HG03159 (cell line): ENCODE measurements around the gene CLASP1.

Experiments used
- ATAC-seq: cut with Tn5 transposase; IDR thresholded peaks from one replicate; pipeline ENCODE4 v1.9.1; 2021; ENCODE audit warnings: mild to moderate bottlenecking, moderate library complexity; ENCODE audit not compliant: unreplicated experiment

Gene CLASP1

GRCh38 chr2:121295911-121296650 lies 353.2 kb downstream of the CLASP1 start:
- no peak for ATAC-seq

- no peak for ATAC-seq
Measured at GRCh38 chr2:121294881-121295840, 354.1 kb downstream of the CLASP1 start.

DNA sequence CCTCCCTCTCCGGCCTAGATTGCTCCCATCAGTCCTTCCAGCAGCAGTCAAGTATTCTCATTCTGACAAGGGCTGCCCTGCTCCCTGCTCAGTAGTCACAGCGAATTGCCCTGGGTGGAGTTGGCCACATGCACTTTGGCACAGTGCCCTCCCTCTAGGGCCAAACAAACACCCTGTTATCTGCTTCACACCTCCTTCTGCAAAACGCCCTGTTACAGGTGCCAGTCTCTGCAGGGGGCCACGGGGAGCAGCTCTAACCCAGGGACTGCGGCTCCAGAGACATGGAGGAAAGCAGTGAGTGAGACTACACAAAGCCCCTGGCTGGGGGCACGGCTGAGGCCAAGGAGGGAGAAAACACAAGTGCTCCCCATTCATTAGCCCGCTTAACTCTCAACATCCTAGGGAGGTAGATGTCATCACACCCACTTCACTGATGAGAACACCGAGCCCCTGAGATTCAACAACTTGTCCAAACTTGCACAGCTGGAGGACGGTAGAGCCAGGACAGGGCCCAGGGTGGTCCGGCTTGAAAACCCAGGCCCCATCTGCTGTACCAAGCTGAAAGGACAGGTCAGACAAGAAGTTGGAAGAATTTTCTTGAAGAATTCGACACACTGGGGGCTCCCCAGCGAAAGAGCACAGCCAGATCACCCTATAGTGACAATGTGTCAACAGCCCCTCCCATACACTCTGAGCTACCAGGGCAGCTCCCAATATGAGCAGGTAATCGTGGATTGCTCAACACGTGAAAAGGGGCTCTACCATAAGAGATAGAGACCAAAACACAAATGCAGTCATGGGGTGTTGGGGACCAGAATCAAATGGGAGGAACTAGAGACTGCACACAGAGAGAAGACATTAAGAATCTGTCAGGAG lies 355.6 kb downstream of the CLASP1 start:
- no peak for ATAC-seq

GRCh38 chr2:121291251-121291580 lies 358.0 kb downstream of the CLASP1 start:
- ATAC-seq, result no peak

GRCh38 chr2:121289271-121289670 lies 360.0 kb downstream of the CLASP1 start:
- ATAC-seq, result no peak

DNA sequence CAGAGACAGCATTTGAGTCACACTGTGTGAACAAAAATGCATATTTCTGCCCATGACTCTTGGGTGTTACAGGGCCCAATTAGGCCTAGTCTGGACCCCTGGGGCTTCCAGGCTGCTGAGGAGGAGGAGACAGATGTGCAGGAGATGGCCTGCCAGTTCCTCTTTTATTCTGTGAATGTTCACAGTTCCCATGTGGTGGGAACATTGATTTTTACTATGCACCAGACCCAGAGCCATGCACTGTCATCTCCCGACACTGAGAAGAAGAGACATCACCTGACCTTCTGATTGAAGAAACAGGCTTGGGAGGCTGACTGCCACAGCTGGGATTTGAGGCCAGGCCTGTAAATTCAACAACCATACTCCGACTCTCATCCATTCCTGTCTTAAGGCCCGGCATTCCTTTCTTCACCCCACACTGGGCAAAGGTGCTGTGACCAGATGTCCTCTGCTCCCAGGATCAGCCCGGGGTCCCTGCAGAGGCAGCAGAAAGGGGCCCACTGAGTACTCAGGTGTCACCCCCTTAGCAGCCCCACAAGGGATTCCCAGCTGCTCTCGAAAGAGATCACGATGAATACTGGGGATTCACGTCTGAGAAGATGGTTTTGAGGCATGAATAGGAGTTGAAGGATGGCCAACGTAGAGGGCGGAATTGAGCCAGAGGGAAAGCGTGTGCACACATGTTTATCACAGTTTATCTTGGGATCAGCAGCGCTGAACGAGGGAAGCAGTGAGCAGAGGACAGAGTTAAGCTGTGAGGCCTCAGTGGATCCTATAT lies 360.6 kb downstream of the CLASP1 start:
- ATAC-seq, result no peak

DNA sequence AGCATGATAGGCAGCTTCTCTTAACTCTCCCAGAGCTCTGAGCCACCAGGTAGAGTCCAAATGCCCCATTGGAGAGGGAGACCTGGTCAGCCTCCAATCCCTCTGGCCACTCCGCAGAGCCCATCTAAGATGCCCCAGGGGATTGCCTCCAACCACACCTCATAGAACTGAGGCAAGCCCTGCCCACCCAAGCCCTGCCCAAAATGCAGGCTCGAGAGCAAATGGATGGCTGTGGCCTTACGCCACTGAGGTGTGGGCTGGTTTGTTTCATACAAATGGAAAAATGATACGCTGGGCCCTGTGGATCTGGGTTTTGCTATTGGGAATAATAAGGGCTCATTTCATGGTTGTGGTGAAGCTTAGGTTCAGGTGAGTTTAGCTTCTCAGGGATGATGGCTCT lies 361.3 kb downstream of the CLASP1 start:
- no peak for ATAC-seq
